Airway epithelial cell (primary cell): ENCODE results near the gene NETO2. TPM values are rescaled to one million over a fixed set of nuclear protein-coding genes. Genes with fewer than 3 reads are reported as not detected.

Source experiments
- total RNA-seq: library from RNA; depleted of rRNA; stranded (reverse); fragments of >200 nt; gene quantifications from 2 replicates; pipeline ENCODE4 v1.2.3, GENCODE V29; 2015

Gene NETO2
- 32.8 and 44.2 TPM in 2 replicates for total RNA-seq

GRCh38 chr16:47143677-47144558 is at the start of gene NETO2:
NETO2 (minus strand) TSS chr16:47143945; CDS start chr16:47143612, 333 bp downstream.

Other genes with a start within 250 kb of the NETO2 start
- gene DNAJA2, start 170.3 kb downstream of the NETO2 start, total RNA-seq: 46.0 and 50.1 TPM in 2 replicates